Ishikawa (cell line): ENCODE measurements around the gene AAR2.

Experiments used
- CREB1 ChIP-seq: IDR thresholded peaks from 2 replicates; pipeline ENCODE4 v1.6.1; 2012; ENCODE audit warnings: low read depth
- EP300 ChIP-seq: IDR thresholded peaks from 2 replicates; pipeline ENCODE4 v1.6.1; 2012; ENCODE audit warnings: borderline replicate concordance

DNA sequence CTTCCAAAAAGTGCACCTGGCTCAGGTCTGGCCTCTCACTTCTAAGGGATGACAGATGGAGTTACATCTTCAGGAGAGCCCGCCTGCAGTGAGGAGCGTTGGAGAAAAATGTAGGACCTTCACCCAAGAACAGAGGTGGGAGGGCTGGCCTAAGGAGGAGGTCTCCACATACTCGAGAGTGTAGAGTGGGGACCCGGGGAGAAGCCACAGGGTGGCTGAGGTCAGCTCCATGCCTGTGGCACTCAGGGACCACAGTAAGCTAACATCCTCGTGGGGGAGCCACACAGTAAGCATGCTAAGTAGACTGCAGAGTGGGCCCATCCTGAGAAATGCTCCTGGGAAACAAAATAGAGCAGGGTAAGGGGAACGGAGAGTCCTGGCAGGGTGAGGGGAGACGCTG lies 24.0 kb downstream of the AAR2 start:
- TF ChIP-seq EP300 (no peak), CREB1 (no peak)
